Muscle layer of colon (tissue), 2 donors: Measurements from ENCODE around the gene NUP210.

Experiments
- H3K27ac ChIP-seq: one replicate; pipeline ENCODE4 v1.7.0; 2013; ENCODE audit warnings: low read depth, mild to moderate bottlenecking, low read length, moderate library complexity
- H3K27me3 ChIP-seq, 2 donors: one replicate each; pipeline ENCODE4 v1.7.0; 2013; ENCODE audit warnings: low read length in 2 of 2, mild to moderate bottlenecking in 2 of 2; ENCODE audit not compliant: insufficient read depth in 2 of 2, control insufficient read depth in 1 of 2
- H3K36me3 ChIP-seq: one replicate; pipeline ENCODE4 v1.7.0; 2013; ENCODE audit warnings: mild to moderate bottlenecking, low read length; ENCODE audit not compliant: insufficient read depth
- H3K4me1 ChIP-seq: one replicate; pipeline ENCODE4 v1.7.0; 2013; ENCODE audit warnings: mild to moderate bottlenecking, low read length; ENCODE audit not compliant: insufficient read depth
- H3K4me3 ChIP-seq, 2 donors: one replicate each; pipeline ENCODE4 v1.7.0; 2013; ENCODE audit warnings: low read length in 2 of 2, low read depth in 1 of 2, mild to moderate bottlenecking in 1 of 2, moderate library complexity in 1 of 2
- H3K9ac ChIP-seq: one replicate; pipeline ENCODE4 v1.7.0; 2013; ENCODE audit warnings: low read length
- H3K9me3 ChIP-seq: one replicate; pipeline ENCODE4 v1.7.0; 2013; ENCODE audit warnings: mild to moderate bottlenecking, low read length
- donor health status: abdominal sarcoma.
- donor health status: Adenocarcinoma of cecum.

The NUP210 gene

GRCh38 chr3:13307041-13307440 lies 113.1 kb downstream of the NUP210 start:
- Histone ChIP-seq H3K9ac (no peak overlapping the region), H3K4me1 (no peaks in the 10 kb centered on the region), H3K27me3 (no peaks in the 10 kb centered on the region), H3K27ac (no peak overlapping the region), H3K36me3 (no peaks in the 10 kb centered on the region), H3K4me3 (no peak overlapping the region), H3K9me3 (no peaks in the 10 kb centered on the region)

- no peak overlapping the region for H3K27ac ChIP-seq
- H3K9ac ChIP-seq = no peak overlapping the region
- no peaks in the 10 kb centered on the region for H3K36me3 ChIP-seq
- no peaks in the 10 kb centered on the region for H3K4me1 ChIP-seq
- no peak overlapping the region for H3K4me3 ChIP-seq
- H3K27me3 ChIP-seq = no peaks in the 10 kb centered on the region
- H3K9me3 ChIP-seq = no peaks in the 10 kb centered on the region
Observed at GRCh38 chr3:13305623-13306022, 114.5 kb downstream of the NUP210 start.

- Histone ChIP-seq H3K9me3 (no peaks in the 10 kb centered on the region), H3K36me3 (no peaks in the 10 kb centered on the region), H3K27me3 (no peaks in the 10 kb centered on the region), H3K4me3 (no peak overlapping the region), H3K9ac (no peak overlapping the region), H3K4me1 (no peaks in the 10 kb centered on the region), H3K27ac (no peak overlapping the region)
Observed at GRCh38 chr3:13303410-13303809, 116.7 kb downstream of the NUP210 start.

GRCh38 chr3:13301286-13301987 lies 118.7 kb downstream of the NUP210 start:
- Histone ChIP-seq H3K27me3 (no peaks in the 10 kb centered on the region), H3K4me3 (no peak overlapping the region), H3K4me1 (no peaks in the 10 kb centered on the region), H3K27ac (no peak overlapping the region), H3K9ac (no peak overlapping the region), H3K36me3 (no peaks in the 10 kb centered on the region), H3K9me3 (no peaks in the 10 kb centered on the region)

- no peaks in the 10 kb centered on the region for H3K9me3 ChIP-seq
Observed at GRCh38 chr3:13300546-13301285, 119.4 kb downstream of the NUP210 start.

GRCh38 chr3:13299531-13300155 lies 120.5 kb downstream of the NUP210 start:
- H3K9me3 ChIP-seq = no peaks in the 10 kb centered on the region
- H3K27ac ChIP-seq = no peak overlapping the region
- no peak overlapping the region for H3K9ac ChIP-seq
- no peaks in the 10 kb centered on the region for H3K4me1 ChIP-seq
- no peak overlapping the region for H3K4me3 ChIP-seq
- H3K36me3 ChIP-seq = no peaks in the 10 kb centered on the region
- no peaks in the 10 kb centered on the region for H3K27me3 ChIP-seq

More at GRCh38 chr3:13300546-13301285, 119.4 kb downstream of the NUP210 start:
- no peaks in the 10 kb centered on the region for H3K27me3 ChIP-seq
- no peaks in the 10 kb centered on the region for H3K4me1 ChIP-seq
- H3K9ac ChIP-seq = no peak overlapping the region
- no peak overlapping the region for H3K27ac ChIP-seq
- H3K4me3 ChIP-seq = no peak overlapping the region
- no peaks in the 10 kb centered on the region for H3K36me3 ChIP-seq

GRCh38 chr3:13296662-13297061 lies 123.5 kb downstream of the NUP210 start:
- no peak overlapping the region for H3K9ac ChIP-seq
- no peaks in the 10 kb centered on the region for H3K36me3 ChIP-seq
- no peaks in the 10 kb centered on the region for H3K27me3 ChIP-seq
- H3K4me3 ChIP-seq = no peak overlapping the region
- H3K4me1 ChIP-seq = no peaks in the 10 kb centered on the region
- no peaks in the 10 kb centered on the region for H3K9me3 ChIP-seq
- H3K27ac ChIP-seq = no peak overlapping the region

GRCh38 chr3:13294442-13295351 lies 125.4 kb downstream of the NUP210 start:
- no peak overlapping the region for H3K9ac ChIP-seq
- no peaks in the 10 kb centered on the region for H3K27me3 ChIP-seq
- H3K4me1 ChIP-seq = no peaks in the 10 kb centered on the region
- no peak overlapping the region for H3K27ac ChIP-seq
- no peak overlapping the region for H3K4me3 ChIP-seq
- H3K9me3 ChIP-seq = no peaks in the 10 kb centered on the region
- H3K36me3 ChIP-seq = no peaks in the 10 kb centered on the region

GRCh38 chr3:13292375-13292774 lies 127.7 kb downstream of the NUP210 start:
- Histone ChIP-seq H3K36me3 (no peaks in the 10 kb centered on the region), H3K9me3 (peaks cover 1% of the 10 kb centered on the region), H3K27me3 (no peaks in the 10 kb centered on the region), H3K4me3 (no peak overlapping the region), H3K4me1 (no peaks in the 10 kb centered on the region), H3K9ac (no peak overlapping the region), H3K27ac (no peak overlapping the region)

- Histone ChIP-seq H3K27ac (no peak overlapping the region), H3K4me1 (no peaks in the 10 kb centered on the region), H3K9me3 (peaks cover 5% of the 10 kb centered on the region), H3K4me3 (no peak overlapping the region), H3K36me3 (no peaks in the 10 kb centered on the region), H3K9ac (no peak overlapping the region), H3K27me3 (peaks cover 0 to 4% of the 10 kb centered on the region in 2 donors)
Observed at GRCh38 chr3:13290941-13291340, 129.2 kb downstream of the NUP210 start.

- no peaks in the 10 kb centered on the region for H3K4me1 ChIP-seq
- no peak overlapping the region for H3K9ac ChIP-seq
- peaks cover 5% of the 10 kb centered on the region for H3K9me3 ChIP-seq
- no peak overlapping the region for H3K4me3 ChIP-seq
- no peaks in the 10 kb centered on the region for H3K36me3 ChIP-seq
- H3K27me3 ChIP-seq = peaks cover 0 to 15% of the 10 kb centered on the region in 2 donors
- no peak overlapping the region for H3K27ac ChIP-seq
Observed at GRCh38 chr3:13289771-13290285, 130.3 kb downstream of the NUP210 start.
